CD4-positive, alpha-beta T cell treated with Interleukin-6 for 4 hours (primary cell): ENCODE data around the gene BMAL1.
A peak's percentile ranks its signal among the peaks of the same experiment; 100 is the strongest.

Source experiments
- DNase-seq: peaks from one replicate; pipeline ENCODE4 v3.0.0-alpha.2; 2020; ENCODE audit warnings: mixed read lengths

The BMAL1 gene

GRCh38 chr11:13347901-13348300 lies 70.3 kb downstream of the BMAL1 start:
- DNase-seq = no peak

DNA sequence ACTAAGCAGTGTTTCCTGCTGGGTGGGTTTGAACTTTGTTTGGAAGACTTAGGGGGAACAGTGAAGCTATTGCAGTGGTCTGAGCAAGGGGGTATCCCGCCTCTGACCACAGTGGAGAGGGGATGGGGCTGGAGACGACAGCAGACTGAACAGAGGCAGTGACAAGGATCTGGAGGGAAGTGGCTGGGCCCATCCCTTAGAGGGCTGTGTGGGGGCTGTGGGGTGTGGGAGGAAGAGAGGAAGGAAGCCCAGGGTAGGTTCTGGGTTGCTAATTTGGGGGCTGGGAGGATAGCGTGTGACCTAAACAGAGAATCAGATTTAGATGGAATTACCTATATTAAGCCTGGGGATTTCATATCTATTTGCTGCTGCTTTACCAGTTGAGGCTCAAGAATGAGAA lies 70.7 kb downstream of the BMAL1 start:
- DNase-seq = no peak

- no peak for DNase-seq
These were observed 71.5 kb downstream of the BMAL1 start for GRCh38 chr11:13349046-13349445.

GRCh38 chr11:13349581-13349980 lies 72.0 kb downstream of the BMAL1 start:
- DNase-seq = no peak

GRCh38 chr11:13352711-13353110 lies 75.1 kb downstream of the BMAL1 start:
- DNase-seq = no peak

- DNase-seq = no peak
These were observed 76.7 kb downstream of the BMAL1 start for GRCh38 chr11:13354335-13354734.

DNA sequence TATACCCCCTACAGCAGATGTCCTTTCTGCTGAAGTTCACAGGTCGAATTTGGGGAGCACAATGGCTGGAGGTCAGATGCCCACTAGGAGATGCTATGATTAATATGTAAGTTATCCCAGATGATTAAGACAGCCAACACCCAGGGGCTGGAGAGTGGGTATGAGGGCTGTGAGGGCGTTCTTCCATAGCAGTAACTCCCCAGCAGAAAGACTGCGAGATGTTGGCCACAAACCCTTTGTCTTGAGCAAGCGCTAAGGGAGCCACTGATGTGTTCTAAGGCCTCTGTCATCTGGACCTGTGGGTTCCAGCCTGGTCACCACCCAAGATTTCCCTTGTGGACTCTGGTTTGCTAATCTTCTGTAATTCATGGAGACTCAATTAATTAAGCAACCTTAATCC lies 77.6 kb downstream of the BMAL1 start:
- no peak for DNase-seq

- no peak for DNase-seq
These were observed 79.6 kb downstream of the BMAL1 start for GRCh38 chr11:13357232-13357631.

- DNase-seq = no peak
These were observed 81.1 kb downstream of the BMAL1 start for GRCh38 chr11:13358596-13359270.

DNA sequence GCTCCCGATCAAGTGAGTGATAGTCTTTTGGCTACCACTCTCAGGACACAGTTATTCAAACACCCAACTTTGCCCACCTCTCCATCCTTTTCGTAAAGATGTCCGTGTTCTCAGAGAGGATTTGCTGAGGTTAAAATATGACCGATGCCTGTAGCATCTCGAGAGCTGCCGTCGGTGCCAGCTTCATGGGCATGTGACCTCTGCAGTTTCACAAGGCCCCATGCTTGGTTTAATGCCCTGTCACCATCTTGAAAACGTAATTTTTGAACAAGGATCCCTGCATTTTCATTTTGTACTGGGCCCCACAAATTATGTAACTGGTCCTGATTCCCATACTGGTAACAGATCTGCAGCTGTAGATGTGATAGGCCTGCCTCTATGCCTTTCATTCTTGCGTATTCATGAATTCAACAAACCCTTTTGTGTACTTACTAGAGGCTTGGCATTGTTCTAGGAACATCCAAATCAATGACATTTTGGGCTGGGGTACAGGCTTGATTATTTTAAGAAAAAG lies 85.1 kb downstream of the BMAL1 start:
- no peak for DNase-seq

- DNase-seq = no peak
These were observed 86.8 kb downstream of the BMAL1 start for GRCh38 chr11:13364388-13364787.

DNA sequence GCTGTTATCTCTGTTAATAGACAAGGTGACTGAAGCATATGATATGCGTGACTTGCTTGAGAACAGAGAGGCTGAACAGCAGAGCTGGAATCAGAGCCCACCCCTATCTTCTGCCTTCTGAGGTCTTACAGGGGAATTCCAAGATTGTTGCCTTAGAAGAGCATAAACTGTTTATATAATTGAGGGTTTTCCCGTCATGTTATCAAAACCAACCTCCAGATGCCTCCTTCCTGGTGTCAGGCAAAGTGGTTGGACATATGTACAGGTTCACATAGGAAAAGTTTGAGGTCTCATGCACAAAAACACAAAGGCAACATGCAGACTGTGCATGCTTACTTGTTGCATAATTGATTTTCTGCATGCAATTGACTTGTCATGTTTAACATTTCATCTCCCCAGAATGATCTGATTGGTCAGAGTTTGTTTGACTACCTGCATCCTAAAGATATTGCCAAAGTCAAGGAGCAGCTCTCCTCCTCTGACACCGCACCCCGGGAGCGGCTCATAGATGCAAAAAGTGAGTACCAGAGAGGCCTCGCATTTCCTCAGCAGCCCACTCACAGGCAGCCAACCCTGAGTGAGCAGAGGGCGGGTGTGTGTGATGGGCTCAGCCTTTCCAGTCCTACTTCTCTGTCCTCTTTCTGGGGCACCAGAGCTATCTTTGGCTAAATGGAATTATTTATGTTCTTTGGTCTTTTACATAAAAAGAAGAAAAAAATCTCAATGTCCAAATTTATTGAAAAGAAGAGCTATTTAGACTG lies 88.9 kb downstream of the BMAL1 start:
- DNase-seq = no peak

DNA sequence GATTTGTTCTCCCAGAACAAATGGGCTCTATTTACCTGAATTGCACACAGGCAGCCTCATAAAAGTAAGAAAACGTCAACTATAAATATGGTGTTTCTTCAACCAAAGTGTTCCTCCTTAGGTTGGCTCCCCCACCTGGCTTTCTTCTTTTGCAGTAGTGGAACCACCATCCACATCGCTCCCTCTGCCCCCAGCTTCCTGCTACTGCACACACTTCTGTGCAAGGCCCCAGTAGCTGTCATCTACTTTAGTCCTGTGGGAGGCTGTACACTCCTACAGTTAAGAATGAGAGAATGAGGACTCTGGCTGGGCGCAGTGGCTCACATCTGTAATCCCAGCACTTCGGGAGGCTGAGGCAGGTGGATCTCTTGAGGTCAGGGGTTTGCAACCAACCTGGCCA lies 89.5 kb downstream of the BMAL1 start:
- DNase-seq = no peak

DNA sequence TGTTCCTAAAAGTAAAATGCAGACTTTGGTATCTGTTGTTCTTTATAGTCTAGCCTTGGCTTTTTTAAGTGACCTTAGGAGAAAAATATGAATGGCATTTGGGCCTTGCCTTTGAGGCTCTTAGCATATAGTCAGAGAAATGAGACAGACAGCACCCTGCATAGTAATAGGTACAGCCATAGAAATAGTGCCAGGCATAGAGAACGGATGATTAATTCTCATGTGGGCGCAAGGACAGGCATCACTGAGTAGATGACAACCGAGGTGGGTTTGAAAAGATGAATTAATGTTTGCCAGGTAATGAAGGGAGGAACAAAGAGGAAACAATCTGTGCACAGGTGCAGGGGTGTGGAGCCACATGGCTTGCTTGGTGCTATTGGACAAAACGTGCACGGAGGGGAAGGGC lies 90.5 kb downstream of the BMAL1 start:
- no peak for DNase-seq

- no peak for DNase-seq
These were observed 95.6 kb downstream of the BMAL1 start for GRCh38 chr11:13373216-13373615.

- no peak for DNase-seq
These were observed 98.2 kb downstream of the BMAL1 start for GRCh38 chr11:13375798-13376197.

- no peak for DNase-seq
These were observed 98.8 kb downstream of the BMAL1 start for GRCh38 chr11:13376402-13376801.

DNA sequence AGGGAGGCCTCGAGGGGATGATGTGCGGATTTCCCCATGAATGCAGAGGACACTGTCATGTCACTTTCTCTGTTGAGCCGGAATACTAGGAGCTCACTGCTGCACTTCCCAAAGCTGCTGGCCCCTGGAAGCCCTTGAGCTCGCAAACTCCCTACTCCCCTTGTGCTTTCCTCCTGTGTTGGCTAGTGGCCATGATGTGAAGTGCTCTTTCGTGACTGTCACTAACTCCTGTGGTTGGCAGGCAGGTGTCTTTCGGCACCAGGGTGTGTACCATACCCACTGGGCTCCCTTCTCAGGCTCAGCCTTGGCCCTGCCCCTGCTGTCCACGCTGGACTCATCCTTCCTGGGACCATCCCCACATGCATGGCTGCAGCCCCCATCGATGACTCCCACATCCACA lies 99.2 kb downstream of the BMAL1 start:
- DNase-seq = no peak

DNA sequence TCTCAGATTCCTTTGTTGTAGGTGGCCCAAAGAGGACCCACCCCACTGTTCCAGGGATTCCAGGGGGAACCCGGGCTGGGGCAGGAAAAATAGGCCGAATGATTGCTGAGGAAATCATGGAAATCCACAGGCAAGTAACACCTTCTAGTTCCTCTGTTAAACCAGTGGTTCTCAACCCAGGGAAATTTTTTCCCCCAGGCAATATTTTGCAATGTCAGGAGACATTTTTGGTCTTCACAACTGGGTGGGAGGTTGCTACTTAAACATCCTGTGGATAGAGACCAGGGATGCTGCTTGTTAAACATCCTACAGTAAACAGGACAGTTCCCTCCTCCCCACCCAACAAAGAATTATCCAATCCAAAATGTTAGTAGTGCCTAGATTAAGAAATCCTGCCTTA lies 100.7 kb downstream of the BMAL1 start:
- DNase-seq = no peak

DNA sequence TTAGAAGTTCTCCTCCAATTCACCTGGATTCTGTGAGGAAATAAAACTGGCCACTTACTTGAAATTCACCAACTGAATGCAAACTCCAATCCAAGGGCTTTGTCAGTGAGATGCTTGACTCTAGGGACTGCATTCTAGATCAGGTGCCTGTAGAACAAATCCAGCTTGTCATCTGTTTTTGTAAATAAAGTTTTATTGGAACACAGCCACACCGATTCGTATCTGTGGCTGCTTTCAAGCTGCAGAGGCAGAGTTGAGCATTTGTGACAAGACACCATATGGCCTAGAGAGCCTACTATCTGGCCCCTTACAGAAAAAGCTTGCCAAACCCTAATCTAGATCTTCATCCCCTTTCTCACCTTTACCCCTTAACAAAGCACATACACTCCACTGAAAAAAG lies 103.1 kb downstream of the BMAL1 start:
- DNase-seq = no peak

GRCh38 chr11:13382751-13383150 lies 105.2 kb downstream of the BMAL1 start:
- no peak for DNase-seq

DNA sequence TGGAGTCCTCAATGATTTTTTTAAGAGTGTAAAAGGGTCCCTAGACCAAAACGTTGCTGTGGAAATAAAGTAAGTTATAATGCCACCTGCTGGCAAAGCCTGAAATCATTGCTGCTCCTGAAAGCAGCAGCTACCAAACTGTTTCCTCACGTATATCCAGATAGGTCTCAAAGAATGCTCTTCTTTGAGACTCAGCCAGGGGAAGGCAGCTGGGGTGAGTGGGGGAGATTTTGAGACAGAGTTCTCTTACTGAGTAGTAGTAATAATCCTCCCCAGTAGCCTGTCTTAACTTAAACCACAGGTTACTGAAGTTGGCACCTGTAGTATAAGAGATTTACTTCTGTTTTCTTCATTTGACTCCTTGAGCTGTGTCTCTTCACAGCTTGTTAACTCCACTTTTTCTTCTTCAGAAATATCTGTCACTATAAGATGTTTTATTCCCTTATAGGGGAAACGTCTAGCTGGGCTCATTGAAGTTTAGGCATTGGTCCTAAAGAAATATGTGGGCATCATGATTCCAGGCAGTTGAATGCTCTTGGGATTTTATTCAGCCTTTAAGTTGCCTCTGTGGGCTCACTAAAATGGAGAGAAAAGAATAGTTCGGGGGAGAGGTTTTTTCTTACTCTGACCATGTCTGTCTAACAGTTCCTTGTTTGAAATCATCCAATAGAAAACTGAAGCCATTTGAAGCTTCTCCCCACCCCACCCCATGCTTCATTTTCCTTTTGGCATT lies 107.5 kb downstream of the BMAL1 start:
- peak; percentile 32 for DNase-seq

GRCh38 chr11:13386567-13386966 lies 109.0 kb downstream of the BMAL1 start:
- DNase-seq = no peak

DNA sequence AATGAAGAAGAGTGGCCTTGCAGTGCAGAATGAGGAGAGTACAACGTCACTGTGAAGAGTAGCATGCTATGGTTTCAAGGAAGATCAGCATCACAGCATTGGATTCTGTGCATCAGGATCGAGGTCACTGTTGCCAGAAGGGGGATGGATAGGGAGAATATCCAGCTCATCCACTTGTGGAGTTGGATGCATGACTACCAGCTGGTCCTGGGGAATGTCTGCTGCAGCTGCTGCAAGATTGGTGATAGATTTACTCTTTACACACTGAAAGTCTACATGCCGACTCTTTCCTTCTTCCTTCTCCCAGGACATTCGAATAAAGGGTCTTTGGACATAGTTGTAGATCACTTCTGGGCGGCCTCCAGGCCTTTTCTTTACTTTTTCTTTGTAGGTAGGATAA lies 111.2 kb downstream of the BMAL1 start:
- no peak for DNase-seq
